Smooth muscle cell of the coronary artery (primary cell): Measurements from ENCODE around the gene TECR. TPM values are rescaled to one million over a fixed set of nuclear protein-coding genes. Genes with fewer than 3 reads are reported as not detected.

ENCODE experiments used
- total RNA-seq: library from RNA; depleted of rRNA; stranded (reverse); fragments of >200 nt; gene quantifications from 2 replicates; pipeline ENCODE4 v1.2.3, GENCODE V29; 2014; ENCODE audit warnings: low replicate concordance

The TECR gene, protein sequence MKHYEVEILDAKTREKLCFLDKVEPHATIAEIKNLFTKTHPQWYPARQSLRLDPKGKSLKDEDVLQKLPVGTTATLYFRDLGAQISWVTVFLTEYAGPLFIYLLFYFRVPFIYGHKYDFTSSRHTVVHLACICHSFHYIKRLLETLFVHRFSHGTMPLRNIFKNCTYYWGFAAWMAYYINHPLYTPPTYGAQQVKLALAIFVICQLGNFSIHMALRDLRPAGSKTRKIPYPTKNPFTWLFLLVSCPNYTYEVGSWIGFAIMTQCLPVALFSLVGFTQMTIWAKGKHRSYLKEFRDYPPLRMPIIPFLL
- total RNA-seq, result 28.1 and 35.0 TPM in 2 replicates

DNA sequence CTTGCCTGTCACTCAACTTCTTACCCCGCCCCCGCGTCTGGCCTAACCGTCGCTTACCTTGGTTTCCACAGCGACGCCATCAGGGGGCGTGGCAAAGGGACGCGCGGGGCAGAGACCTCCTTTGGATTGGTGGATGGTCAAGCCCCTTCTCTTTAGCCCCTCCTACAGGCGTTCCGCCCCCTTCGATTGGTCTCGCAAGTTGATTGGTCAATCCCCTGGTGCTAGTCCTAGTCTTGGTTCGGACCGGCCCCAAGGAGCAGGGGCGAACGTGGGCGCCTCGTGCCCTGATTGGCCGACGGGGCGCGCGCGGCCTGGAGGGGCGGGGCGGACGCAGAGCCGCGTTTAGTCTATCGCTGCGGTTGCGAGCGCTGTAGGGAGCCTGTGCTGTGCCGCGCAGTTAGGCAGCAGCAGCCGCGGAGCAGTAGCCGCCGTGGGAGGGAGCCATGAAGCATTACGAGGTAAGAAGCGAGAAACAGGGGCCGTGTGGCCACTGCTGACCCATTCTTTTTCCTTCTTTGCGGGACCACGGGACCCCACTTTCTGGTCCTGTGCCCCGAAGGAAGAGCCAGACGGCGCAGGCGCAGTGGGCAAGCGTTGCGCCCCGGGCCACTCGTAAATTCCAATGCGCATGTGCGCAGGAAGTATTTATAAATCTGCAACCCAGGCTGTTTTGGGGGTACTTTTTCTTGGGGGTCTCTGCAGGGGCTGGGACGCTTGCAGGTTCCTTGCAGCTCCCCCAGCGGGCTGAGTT is at the start of gene TECR:
Gene TECR, plus strand, starts transcription at position 341 of the 751 bp plus-strand sequence. Its CDS starts 103 bp downstream, at position 444.

DNA sequence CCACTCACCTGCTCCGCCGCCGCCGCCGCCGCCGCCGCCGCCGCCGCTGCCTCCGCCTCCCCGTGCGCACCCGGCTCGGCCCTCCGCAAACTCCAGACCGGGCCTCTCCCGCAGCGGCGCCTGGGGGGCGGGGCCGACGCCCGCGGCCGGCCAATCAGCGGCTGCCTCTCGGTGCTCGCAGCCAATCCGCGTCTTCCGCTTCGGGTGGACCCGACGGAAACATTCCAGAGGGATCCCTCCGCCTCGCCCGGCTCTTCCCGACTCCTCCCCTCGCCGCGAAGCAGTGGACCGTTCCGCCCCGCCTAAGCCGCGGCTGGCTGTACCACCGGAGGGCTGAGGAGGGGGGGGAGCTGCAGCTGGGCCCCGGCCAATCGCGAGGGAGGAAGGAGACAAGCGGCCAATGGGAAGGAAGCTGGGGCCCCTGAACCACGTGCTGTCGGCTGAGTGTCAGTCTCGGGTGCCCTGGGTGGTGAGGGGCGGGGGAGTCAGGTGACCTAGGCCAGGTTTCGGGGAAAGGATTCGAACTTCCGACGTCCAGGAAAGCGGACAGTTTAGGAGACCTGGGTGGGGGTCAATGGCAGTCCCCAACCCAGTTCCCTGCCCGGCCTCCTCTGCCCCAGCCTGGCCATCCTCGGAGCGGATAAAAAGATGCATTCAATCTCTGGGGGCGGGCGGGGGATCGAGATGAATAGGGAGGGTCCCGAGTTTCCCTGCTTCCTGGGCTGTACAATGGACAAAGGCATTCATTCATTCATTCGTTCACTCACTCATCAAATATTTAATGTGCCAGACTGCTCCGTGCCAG is 33.2 kb upstream of the TECR start, which contains the start of gene GIPC1:
Gene GIPC1, minus strand, starts transcription at position 99 of the 805 bp plus-strand sequence. CDS start 13,151 bp downstream, outside the sequence.

DNA sequence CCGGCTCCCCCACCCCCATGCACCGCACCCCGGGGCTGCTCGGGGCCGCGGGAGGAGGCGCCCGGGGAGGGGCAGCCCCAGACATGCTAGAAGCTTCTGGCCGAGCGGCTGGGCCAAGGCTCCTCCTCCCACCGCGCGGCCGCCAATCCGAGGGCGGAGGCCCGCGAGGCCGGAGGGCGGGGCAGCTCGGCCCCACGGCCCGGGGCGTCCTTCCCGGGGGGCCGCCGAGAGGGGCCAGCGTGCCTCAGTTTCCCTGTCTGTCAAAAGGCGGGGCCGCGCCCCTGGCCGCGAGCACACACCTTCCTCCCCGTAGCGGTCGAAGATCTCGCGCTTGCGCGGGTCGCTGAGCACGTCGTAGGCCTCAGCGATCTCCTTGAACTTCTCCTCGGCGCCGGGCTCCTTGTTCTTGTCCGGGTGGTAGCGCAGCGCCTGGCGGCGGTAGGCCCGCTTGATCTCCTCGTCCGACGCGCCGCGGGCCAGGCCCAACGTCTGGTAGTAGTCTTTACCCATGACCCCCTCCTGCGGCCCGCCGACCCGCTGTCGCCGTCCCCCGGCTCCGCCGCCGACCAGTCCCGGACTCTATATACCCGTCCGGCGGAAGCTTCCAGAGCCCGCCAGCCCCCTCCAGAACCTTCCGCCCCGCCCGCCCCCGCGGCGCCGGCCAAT is 11.4 kb upstream of the TECR start, which contains the start of gene DNAJB1:
Gene DNAJB1, minus strand, starts transcription at position 558 of the 666 bp plus-strand sequence. Its CDS starts 48 bp downstream, at position 510.

DNA sequence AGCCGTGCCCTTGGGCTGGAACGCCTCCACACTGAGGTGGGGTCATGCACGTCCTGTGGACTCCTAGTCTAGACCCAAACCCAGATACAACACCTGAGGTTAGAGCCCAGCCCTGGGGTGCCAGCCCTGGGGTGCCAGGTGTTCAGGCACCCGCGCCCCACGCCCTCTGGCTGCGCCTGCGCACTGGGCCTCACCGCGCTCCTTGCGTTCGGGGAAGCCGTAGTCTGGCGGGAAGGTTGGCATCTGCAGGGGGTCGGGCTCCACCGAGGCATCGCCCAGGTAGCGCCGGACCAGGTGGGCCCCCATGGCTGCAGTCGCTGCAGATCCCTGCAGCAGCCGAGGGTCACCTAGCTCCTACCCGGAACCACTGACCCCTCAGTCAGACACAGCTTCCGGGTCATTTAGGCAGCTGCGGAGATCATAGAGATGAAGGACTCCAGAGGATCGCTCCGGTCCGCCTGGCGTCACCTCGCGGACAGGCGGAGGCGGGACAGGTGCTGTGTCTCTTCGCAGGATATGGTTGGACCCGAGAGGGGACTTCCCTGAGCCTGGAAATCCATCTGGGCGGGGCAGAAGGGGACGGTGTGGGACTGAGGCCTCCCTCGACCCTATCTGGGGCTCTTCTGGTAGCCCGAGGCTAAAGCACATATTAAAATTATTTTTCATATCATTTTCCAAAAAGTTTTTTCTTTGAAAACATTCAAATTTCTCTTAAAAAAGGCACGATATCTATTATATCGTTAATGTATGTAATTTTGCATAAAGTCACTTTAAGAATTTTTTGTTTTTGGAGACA is 42.5 kb downstream of the TECR start, which contains the start of gene NDUFB7:
Gene NDUFB7, minus strand, starts transcription at position 372 of the 796 bp plus-strand sequence. Its CDS starts 66 bp downstream, at position 306.

DNA sequence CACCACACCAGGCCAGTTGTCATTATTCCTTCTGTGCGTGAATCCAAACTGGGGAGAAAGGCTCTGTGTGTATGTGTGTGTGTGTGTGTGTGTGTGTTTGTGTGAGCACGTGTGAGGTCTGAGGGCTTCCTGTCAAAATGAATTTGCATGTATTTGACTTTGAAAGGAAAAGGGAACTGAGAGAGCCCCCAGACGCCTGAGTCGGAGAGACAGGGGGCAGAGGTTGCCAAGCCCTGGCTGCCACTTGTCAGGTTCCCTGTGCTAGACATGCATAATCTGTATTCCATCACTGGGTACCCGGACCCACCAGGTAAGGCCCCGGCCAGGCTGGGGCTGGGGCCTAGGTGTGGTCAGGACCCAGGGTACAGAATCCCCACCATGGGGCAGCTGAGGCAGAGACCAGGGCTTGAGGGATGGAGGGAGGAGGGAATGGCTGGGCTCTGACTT is 53.5 kb downstream of the TECR start, which contains the start of gene CLEC17A:
Gene CLEC17A, plus strand, starts transcription at position 191 of the 447 bp plus-strand sequence. Its CDS starts 77 bp downstream, at position 268.

Other genes starting within 250 kb of the TECR start
- 13.1 and 15.8 TPM in 2 replicates for gene ADGRE5, start 148.2 kb upstream of the TECR start, total RNA-seq
- 37.4 and 46.2 TPM in 2 replicates for gene DDX39A, start 110.3 kb upstream of the TECR start, total RNA-seq
- gene PKN1, start 96.3 kb upstream of the TECR start, total RNA-seq, result 137 and 164 TPM in 2 replicates
- gene PTGER1, start 54.2 kb upstream of the TECR start, total RNA-seq, result 0.12 and 1.5 TPM in 2 replicates
- 140 and 157 TPM in 2 replicates for gene GIPC1, start 33.5 kb upstream of the TECR start, total RNA-seq
- gene DNAJB1, start 11.2 kb upstream of the TECR start, total RNA-seq, result 38.9 and 73.2 TPM in 2 replicates
- 224 and 415 TPM in 2 replicates for gene NDUFB7, start 42.5 kb downstream of the TECR start, total RNA-seq
- gene CLEC17A, start 53.5 kb downstream of the TECR start, total RNA-seq, result not detected in 2 replicates
- not detected in 2 replicates for gene ADGRE3, start 145.2 kb downstream of the TECR start, total RNA-seq
- 15.0 and 20.1 TPM in 2 replicates for gene ZNF333, start 160.5 kb downstream of the TECR start, total RNA-seq
- under 0.01 and 0.35 TPM in 2 replicates for gene ADGRE2, start 249.0 kb downstream of the TECR start, total RNA-seq